C4-2B (cell line): ENCODE measurements around the gene CERKL.

ENCODE experiments used
- H3K27ac ChIP-seq: fragments of 450-650 bp; 2 replicates; pipeline ENCODE4 v1.5.1; 2017
- CTCF ChIP-seq: fragments of 450-650 bp; conservative IDR thresholded peaks from 2 replicates; pipeline ENCODE4 v1.5.1; 2017; ENCODE audit warnings: mild to moderate bottlenecking
- ZFX ChIP-seq: fragments of 450-650 bp; IDR thresholded peaks from 2 replicates; pipeline ENCODE4 v1.6.1; 2017

CERKL gene

GRCh38 chr2:181527058-181527457, 129.8 kb downstream of the CERKL start:
- TF ChIP-seq ZFX (no peak), CTCF (no peak)
- H3K27ac ChIP-seq = no peak overlapping the region

- TF ChIP-seq CTCF (no peak), ZFX (no peak)
- H3K27ac ChIP-seq = no peak overlapping the region
Observed at GRCh38 chr2:181526014-181526413, 130.9 kb downstream of the CERKL start.

GRCh38 chr2:181523756-181524155, 133.1 kb downstream of the CERKL start:
- no peak for TF ChIP-seq ZFX
- TF ChIP-seq CTCF = no peak
- H3K27ac ChIP-seq = no peak overlapping the region

GRCh38 chr2:181520253-181520652, 136.7 kb downstream of the CERKL start:
- H3K27ac ChIP-seq = no peak overlapping the region
- no peak for TF ChIP-seq CTCF
- TF ChIP-seq ZFX = no peak

- TF ChIP-seq ZFX = no peak
- no peak overlapping the region for H3K27ac ChIP-seq
Observed at GRCh38 chr2:181517685-181518301, 139.1 kb downstream of the CERKL start.

- H3K27ac ChIP-seq = no peak overlapping the region
- no peak for TF ChIP-seq CTCF
- TF ChIP-seq ZFX = no peak
Observed at GRCh38 chr2:181516992-181517391, 139.9 kb downstream of the CERKL start.

GRCh38 chr2:181515719-181516118, 141.2 kb downstream of the CERKL start:
- TF ChIP-seq ZFX (no peak), CTCF (no peak)
- no peak overlapping the region for H3K27ac ChIP-seq

GRCh38 chr2:181500201-181500600, 156.7 kb downstream of the CERKL start:
- H3K27ac ChIP-seq = no peak overlapping the region
- TF ChIP-seq CTCF (no peak), ZFX (no peak)
